ENCODE measurements around the gene ANKRD63. TPM values are rescaled to one million over a fixed set of nuclear protein-coding genes. Genes with fewer than 3 reads are reported as not detected.

ANKRD63 gene
- total and polyA plus RNA-seq, 10 donors: not detected

DNA sequence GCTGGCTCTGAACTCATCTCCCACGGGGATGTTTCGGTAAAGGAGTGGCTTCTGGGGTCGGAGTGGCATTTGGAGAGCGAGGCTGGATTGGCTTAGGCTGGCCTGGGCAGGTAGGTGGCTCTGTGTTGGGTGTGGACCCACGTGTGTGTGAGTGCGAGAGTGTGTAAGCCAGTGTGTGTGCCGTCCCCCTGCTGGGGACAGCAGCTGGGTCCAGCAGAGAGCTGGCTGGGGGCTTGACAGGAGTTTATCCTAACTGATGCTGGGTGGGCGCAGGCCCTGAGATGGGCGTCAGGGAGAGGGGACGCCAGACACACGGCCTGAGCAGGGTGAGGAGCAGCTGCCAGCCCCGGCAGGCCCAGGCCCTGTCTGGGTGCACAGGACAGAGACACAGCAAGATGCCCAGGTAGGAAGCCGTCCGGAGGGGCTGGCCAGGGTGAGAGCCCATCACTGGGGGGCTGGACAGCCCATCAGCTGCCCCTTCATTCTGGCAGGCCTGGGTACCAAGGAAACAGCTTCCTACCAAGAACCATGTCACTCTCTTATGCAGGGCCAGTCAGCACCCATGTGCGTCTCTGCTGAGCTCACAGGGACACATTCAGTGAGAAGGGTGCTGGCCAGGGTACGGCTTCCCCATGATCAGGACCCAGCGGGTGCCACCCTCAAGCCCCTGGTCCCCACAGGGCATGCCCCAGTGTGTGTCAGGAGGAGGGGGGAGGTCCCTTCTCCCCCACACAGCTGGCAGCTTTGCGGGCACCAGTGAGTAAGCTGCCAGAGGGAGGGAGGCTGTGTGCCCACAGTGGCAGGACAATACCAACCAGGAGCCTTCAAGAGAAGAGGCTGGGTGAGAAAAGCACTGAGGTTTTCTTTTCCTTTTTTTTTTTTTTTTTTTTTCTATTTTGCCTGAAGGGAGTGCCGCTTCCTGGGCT, 42.9 kb downstream of the ANKRD63 start:
- H3K27ac ChIP-seq: no peak overlapping the region
- TF ChIP-seq, protein P1, sequence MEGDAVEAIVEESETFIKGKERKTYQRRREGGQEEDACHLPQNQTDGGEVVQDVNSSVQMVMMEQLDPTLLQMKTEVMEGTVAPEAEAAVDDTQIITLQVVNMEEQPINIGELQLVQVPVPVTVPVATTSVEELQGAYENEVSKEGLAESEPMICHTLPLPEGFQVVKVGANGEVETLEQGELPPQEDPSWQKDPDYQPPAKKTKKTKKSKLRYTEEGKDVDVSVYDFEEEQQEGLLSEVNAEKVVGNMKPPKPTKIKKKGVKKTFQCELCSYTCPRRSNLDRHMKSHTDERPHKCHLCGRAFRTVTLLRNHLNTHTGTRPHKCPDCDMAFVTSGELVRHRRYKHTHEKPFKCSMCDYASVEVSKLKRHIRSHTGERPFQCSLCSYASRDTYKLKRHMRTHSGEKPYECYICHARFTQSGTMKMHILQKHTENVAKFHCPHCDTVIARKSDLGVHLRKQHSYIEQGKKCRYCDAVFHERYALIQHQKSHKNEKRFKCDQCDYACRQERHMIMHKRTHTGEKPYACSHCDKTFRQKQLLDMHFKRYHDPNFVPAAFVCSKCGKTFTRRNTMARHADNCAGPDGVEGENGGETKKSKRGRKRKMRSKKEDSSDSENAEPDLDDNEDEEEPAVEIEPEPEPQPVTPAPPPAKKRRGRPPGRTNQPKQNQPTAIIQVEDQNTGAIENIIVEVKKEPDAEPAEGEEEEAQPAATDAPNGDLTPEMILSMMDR (IDR thresholded peaks at IDR 0.05 in 8 of 11, conservative IDR thresholded peaks at IDR 0.05 in 3 of 11): no peak
- TF ChIP-seq POLR2A (IDR thresholded peaks at IDR 0.05) (no peak), POLR2AphosphoS5 (IDR thresholded peaks at IDR 0.05) (no peak)
- H3K4me1 ChIP-seq: peaks cover under 1 to 27% (median 19%) of the 10 kb centered on the region in 6 donors
- H3K27me3 ChIP-seq (replicated peaks in 1 of 7): peaks cover 0 to 33% (median 11%) of the 10 kb centered on the region in 7 donors
- peak overlapping the region in 1 of 8 donors; percentile 59 for H3K4me3 ChIP-seq
- intact Hi-C loops (cut with DNase I; ENCODE audit: low total_unique reads): no loop called here
- no peaks in the 10 kb centered on the region for H3K9me3 ChIP-seq
- H3K36me3 ChIP-seq: no peaks in the 10 kb centered on the region
- peak; percentile 69 for DNase-seq
- 82 to 91% (median 87%) methylated on average over 17 to 19 of the region's 19 CpGs for WGBS, 5 donors

DNA sequence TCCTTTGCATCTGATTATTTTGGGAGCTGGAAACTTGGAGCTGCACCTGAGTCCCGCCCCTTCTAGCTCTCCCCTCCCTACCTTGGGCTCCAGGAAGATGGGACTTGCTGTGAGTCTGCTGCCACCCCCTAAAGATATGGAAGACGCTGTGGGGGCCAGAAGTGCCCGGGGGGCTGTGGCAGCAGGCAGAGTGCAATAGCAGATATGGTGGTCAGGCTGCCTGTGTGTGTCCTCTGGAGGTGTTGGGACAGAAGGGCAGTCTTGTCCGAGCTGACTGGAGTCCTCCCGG, 43.5 kb downstream of the ANKRD63 start:
- Histone ChIP-seq H3K27ac (no peak overlapping the region), H3K27me3 (replicated peaks in 1 of 7) (peaks cover 0 to 33% (median 11%) of the 10 kb centered on the region in 7 donors), H3K36me3 (no peaks in the 10 kb centered on the region), H3K4me1 (peaks cover 3 to 34% (median 25%) of the 10 kb centered on the region in 6 donors), H3K4me3 (peak overlapping the region in 4 of 8 donors; percentile 16 to 59 (median 24)), H3K9me3 (no peaks in the 10 kb centered on the region)
- DNase-seq: no peak
- WGBS, 5 donors: 36 to 64% (median 49%) methylated on average over 5 of the region's 5 CpGs
- intact Hi-C loops (cut with DNase I; ENCODE audit: low total_unique reads): no loop called here
- no peak for TF ChIP-seq POLR2AphosphoS5 (IDR thresholded peaks at IDR 0.05)
- no peak for TF ChIP-seq POLR2A (IDR thresholded peaks at IDR 0.05)
- TF ChIP-seq, protein P1 (IDR thresholded peaks at IDR 0.05 in 8 of 11, conservative IDR thresholded peaks at IDR 0.05 in 3 of 11): no peak

DNA sequence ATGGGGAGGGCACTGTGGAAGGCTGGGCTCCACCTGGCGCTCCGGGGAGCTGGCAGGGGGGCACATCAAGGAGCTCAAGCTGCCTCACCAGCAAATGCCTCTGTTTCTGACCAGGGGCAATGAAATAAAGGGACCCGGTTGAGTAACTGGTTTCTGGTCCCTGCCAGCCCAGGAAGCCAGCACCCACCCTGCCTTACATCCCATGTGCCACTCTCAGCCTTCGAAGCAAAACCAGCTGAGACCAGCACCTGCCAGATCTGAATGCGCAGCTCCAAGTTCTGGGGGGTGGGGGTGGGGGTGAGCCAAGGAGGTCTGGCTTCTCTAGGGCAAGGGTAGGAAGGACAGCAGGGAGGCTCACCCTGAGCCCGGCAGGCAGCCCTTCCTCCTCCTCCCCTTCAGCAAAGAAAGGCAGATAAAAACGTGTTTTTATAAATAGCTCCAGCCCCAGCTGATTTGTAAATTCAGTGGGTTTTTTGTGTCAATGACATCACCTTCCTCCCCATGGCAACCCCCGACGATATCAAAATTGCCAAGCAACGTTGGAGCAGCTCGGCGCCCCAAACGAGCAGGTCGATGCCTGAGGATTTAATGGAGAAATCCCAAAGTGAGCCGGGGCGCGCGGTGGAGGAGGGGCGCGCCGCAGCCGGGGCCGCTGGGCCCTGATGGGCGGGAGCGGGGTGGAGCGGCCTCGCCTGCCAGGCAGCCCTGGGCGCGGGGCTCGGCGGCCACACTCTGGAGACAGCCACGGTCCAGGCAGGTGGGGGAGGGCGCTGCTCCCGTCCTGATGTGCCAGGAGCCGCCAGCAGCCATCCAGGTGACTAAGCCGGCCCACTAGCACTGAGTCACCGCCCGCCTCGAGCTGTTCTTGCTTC, 44.1 kb downstream of the ANKRD63 start, which contains the start of gene PAK6:
PAK6 (plus strand) TSS at position 532 of the 872 bp plus-strand sequence. CDS start 25,723 bp downstream, outside the sequence.
- no peak for DNase-seq
- H3K9me3 ChIP-seq: no peaks in the 10 kb centered on the region
- peaks cover 3 to 37% (median 25%) of the 10 kb centered on the region in 6 donors for H3K4me1 ChIP-seq
- TF ChIP-seq POLR2A (IDR thresholded peaks at IDR 0.05): no peak
- no peak for TF ChIP-seq POLR2AphosphoS5 (IDR thresholded peaks at IDR 0.05)
- TF ChIP-seq, protein P1 (IDR thresholded peaks at IDR 0.05 in 8 of 11, conservative IDR thresholded peaks at IDR 0.05 in 3 of 11): no peak
- intact Hi-C loops (cut with DNase I; ENCODE audit: low total_unique reads): no loop called here
- 7 to 18% (median 8%) methylated on average over 23 to 39 of the region's 39 CpGs for WGBS, 5 donors
- no peaks in the 10 kb centered on the region for H3K36me3 ChIP-seq
- H3K27me3 ChIP-seq (replicated peaks in 1 of 7): peaks cover 0 to 33% (median 11%) of the 10 kb centered on the region in 7 donors
- no peak within 1 kb of the TSS for H3K27ac ChIP-seq
- peak within 1 kb of the TSS in 6 of 8 donors; percentile 16 to 59 (median 17) for H3K4me3 ChIP-seq
